ENCODE measurements around the gene PRMT5. TPM values are rescaled to one million over a fixed set of nuclear protein-coding genes. Genes with fewer than 3 reads are reported as not detected.

Gene PRMT5
- total and polyA plus RNA-seq, 9 donors = 37.6 to 109 (median 65.4) TPM

DNA sequence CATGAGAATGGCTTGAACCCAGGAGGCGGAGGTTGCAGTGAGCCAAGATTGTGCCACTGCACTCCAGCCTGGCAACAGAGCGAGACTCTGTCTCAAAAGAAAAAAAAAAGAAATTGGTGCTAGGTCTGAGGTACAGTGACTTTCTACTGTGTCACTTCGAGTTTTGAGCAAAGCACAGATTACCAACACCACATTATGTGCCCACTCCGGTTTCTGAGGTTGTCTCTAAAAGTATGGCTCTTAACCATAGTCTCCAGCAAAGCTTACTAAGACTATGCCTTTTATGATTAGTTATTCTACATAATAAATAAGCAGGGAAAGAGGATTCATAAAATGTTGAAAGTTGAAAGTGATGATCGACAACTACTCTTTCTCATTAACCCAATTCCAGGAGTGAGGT lies 18.3 kb downstream of the PRMT5 start:
- no peaks in the 10 kb centered on the region for H3K4me1 ChIP-seq (ENCODE audit: insufficient read depth)
- intact Hi-C loops (cut with DNase I) = no loop called here
- H3K4me3 ChIP-seq = no peak overlapping the region
- no peak for DNase-seq
- TF ChIP-seq EP300 (IDR thresholded peaks at IDR 0.05) (no peak), POLR2A (IDR thresholded peaks at IDR 0.05) (no peak)
- TF ChIP-seq, protein P1, sequence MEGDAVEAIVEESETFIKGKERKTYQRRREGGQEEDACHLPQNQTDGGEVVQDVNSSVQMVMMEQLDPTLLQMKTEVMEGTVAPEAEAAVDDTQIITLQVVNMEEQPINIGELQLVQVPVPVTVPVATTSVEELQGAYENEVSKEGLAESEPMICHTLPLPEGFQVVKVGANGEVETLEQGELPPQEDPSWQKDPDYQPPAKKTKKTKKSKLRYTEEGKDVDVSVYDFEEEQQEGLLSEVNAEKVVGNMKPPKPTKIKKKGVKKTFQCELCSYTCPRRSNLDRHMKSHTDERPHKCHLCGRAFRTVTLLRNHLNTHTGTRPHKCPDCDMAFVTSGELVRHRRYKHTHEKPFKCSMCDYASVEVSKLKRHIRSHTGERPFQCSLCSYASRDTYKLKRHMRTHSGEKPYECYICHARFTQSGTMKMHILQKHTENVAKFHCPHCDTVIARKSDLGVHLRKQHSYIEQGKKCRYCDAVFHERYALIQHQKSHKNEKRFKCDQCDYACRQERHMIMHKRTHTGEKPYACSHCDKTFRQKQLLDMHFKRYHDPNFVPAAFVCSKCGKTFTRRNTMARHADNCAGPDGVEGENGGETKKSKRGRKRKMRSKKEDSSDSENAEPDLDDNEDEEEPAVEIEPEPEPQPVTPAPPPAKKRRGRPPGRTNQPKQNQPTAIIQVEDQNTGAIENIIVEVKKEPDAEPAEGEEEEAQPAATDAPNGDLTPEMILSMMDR (IDR thresholded peaks at IDR 0.05) = no peak
- no peaks in the 10 kb centered on the region for H3K27me3 ChIP-seq
- no peaks in the 10 kb centered on the region for H3K36me3 ChIP-seq
- no peak overlapping the region for H3K27ac ChIP-seq
- no peaks in the 10 kb centered on the region for H3K9me3 ChIP-seq
- 86 to 92% (median 91%) methylated on average over 5 of the region's 5 CpGs for whole genome bisulfite sequencing, 3 donors

DNA sequence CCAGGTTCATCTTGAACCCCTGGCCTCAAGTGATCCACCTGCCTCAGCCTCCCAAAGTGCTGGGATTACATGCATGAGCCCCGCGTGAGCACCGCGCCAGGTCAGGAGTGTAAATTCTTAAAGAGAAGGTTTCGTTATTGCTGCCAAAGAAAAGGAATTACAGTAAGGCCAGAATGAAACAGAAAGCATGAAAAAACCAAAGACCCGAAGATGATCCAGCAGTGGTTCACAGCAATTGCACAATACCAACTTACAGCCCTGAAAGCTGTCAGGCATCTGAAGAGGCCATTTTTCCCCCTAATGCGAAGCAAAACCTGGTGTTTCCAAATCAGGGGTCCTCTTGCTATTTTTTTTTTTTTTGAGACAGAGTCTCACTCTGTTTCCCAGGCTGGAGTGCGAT lies 20.6 kb downstream of the PRMT5 start:
- no peaks in the 10 kb centered on the region for H3K27me3 ChIP-seq
- TF ChIP-seq POLR2A (IDR thresholded peaks at IDR 0.05) = no peak
- no peak for TF ChIP-seq EP300 (IDR thresholded peaks at IDR 0.05)
- TF ChIP-seq, protein P1 (IDR thresholded peaks at IDR 0.05) = no peak
- H3K27ac ChIP-seq = no peak overlapping the region
- no peak overlapping the region for H3K4me3 ChIP-seq
- H3K4me1 ChIP-seq (ENCODE audit: insufficient read depth) = no peaks in the 10 kb centered on the region
- no peaks in the 10 kb centered on the region for H3K9me3 ChIP-seq
- WGBS, 3 donors = 84 to 86% (median 85%) methylated on average over 8 of the region's 8 CpGs
- no peaks in the 10 kb centered on the region for H3K36me3 ChIP-seq
- DNase-seq = no peak
- intact Hi-C loops (cut with DNase I) = no loop called here

DNA sequence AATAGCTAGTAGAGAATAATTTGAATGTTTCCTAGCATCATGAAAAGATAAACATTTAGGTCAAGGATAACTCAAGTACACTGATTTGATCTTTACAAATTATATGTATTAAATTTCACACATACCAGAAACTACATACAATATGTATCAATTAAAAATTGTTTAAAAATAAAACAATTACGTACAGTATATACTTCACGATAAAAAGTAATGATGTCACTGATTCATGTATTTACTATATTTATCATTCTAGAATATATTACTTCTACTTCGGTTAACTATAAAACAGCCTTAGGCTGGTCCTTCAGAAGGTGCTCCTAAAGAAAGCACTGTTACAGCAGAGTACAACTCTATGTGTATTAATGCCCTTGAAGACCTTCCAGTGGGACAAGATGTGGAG lies 21.7 kb downstream of the PRMT5 start:
- H3K9me3 ChIP-seq = no peaks in the 10 kb centered on the region
- TF ChIP-seq, protein P1 (IDR thresholded peaks at IDR 0.05) = no peak
- TF ChIP-seq EP300 (IDR thresholded peaks at IDR 0.05) (no peak), POLR2A (IDR thresholded peaks at IDR 0.05) (no peak)
- WGBS, 3 donors = 81 to 86% (median 86%) methylated on average over 3 of the region's 3 CpGs
- no peak overlapping the region for H3K4me3 ChIP-seq
- no peak for DNase-seq
- H3K4me1 ChIP-seq (ENCODE audit: insufficient read depth) = no peaks in the 10 kb centered on the region
- H3K27ac ChIP-seq = no peak overlapping the region
- no peaks in the 10 kb centered on the region for H3K36me3 ChIP-seq
- intact Hi-C loops (cut with DNase I) = no loop called here
- no peaks in the 10 kb centered on the region for H3K27me3 ChIP-seq

DNA sequence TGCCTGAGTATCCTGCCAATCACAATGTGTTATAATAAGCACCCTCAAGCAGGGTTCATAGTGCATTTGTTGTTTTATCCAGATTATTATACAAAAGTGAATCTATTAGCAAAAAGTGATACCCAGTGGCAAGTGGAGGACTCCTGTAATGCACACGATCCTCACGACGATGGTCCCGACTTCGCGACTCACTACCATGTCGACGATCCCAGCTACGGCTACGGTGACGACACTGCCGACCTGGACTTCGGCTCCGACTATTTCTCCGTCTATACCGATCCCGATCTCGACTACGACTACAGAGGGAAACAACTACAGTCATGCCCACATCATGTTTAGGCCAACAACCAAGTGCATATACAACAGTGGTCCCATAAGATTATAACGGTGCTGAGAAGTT lies 23.1 kb downstream of the PRMT5 start:
- H3K9me3 ChIP-seq = no peaks in the 10 kb centered on the region
- H3K27me3 ChIP-seq = no peaks in the 10 kb centered on the region
- TF ChIP-seq EP300 (IDR thresholded peaks at IDR 0.05) = no peak
- no peak for TF ChIP-seq POLR2A (IDR thresholded peaks at IDR 0.05)
- TF ChIP-seq, protein P1 (IDR thresholded peaks at IDR 0.05) = no peak
- intact Hi-C loops (cut with DNase I) = no loop called here
- H3K4me1 ChIP-seq (ENCODE audit: insufficient read depth) = no peaks in the 10 kb centered on the region
- no peaks in the 10 kb centered on the region for H3K36me3 ChIP-seq
- no peak overlapping the region for H3K4me3 ChIP-seq
- no peak overlapping the region for H3K27ac ChIP-seq
- WGBS, 3 donors = 94 to 97% (median 94%) methylated on average over 20 of the region's 20 CpGs
- no peak for DNase-seq

DNA sequence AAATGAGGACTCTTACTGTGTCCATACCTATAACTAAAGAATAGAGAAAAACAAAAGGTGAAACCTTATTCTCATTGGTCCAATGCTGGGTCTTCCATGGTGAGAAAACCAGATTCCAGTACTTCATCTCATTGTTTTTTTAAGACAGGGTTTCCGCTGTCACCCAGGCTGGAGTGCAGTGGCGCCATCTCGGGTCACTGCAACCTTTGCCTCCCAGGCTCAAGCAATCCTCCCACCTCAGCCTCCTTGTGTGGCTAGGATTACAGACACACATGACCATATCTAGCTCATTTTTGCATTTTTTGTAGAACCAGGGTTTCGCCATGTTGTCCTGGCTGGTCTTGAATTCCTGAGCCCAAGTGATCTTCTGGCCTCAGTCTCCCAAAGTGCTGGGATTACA lies 23.5 kb downstream of the PRMT5 start:
- H3K36me3 ChIP-seq = no peaks in the 10 kb centered on the region
- WGBS, 3 donors = 83 to 90% (median 89%) methylated on average over 4 of the region's 4 CpGs
- H3K4me3 ChIP-seq = no peak overlapping the region
- intact Hi-C loops (cut with DNase I) = no loop called here
- H3K4me1 ChIP-seq (ENCODE audit: insufficient read depth) = no peaks in the 10 kb centered on the region
- no peak overlapping the region for H3K27ac ChIP-seq
- no peaks in the 10 kb centered on the region for H3K9me3 ChIP-seq
- TF ChIP-seq EP300 (IDR thresholded peaks at IDR 0.05) = no peak
- TF ChIP-seq, protein P1 (IDR thresholded peaks at IDR 0.05) = no peak
- no peak for TF ChIP-seq POLR2A (IDR thresholded peaks at IDR 0.05)
- DNase-seq = no peak
- no peaks in the 10 kb centered on the region for H3K27me3 ChIP-seq

Measured in ovary (tissue), 9 donors.